ENCODE results near the gene SAMSN1. TPM values are rescaled to one million over a fixed set of nuclear protein-coding genes. Genes with fewer than 3 reads are reported as not detected.

Gene SAMSN1
- total RNA-seq, 4 donors from 2014 or later, result 0.29 to 3.0 (median 1.8) TPM

GRCh38 chr21:14453339-14454015 lies 92.6 kb downstream of the SAMSN1 start:
- no peaks in the 10 kb centered on the region for H3K9me3 ChIP-seq
- intact Hi-C loops (cut with DNase I; ENCODE audit: low total_unique reads), result no loop called here

GRCh38 chr21:14452727-14453241 lies 93.3 kb downstream of the SAMSN1 start:
- intact Hi-C loops (cut with DNase I; ENCODE audit: low total_unique reads), result no loop called here

More at GRCh38 chr21:14453339-14454015, 92.6 kb downstream of the SAMSN1 start:
- no peaks in the 10 kb centered on the region for H3K4me1 ChIP-seq
- H3K4me3 ChIP-seq, result no peak overlapping the region
- H3K27me3 ChIP-seq, result no peaks in the 10 kb centered on the region
- H3K27ac ChIP-seq, result no peak overlapping the region
- no peaks in the 10 kb centered on the region for H3K36me3 ChIP-seq
- DNase-seq, result no peak
- no peak for TF ChIP-seq CTCF (IDR thresholded peaks at IDR 0.05)
- no peak for TF ChIP-seq POLR2A (IDR thresholded peaks at IDR 0.05)

GRCh38 chr21:14452031-14452726 lies 93.9 kb downstream of the SAMSN1 start:
- no peak overlapping the region for H3K4me3 ChIP-seq
- H3K9me3 ChIP-seq, result no peaks in the 10 kb centered on the region
- H3K4me1 ChIP-seq, result no peaks in the 10 kb centered on the region
- DNase-seq, result no peak
- H3K36me3 ChIP-seq, result no peaks in the 10 kb centered on the region
- no peak overlapping the region for H3K27ac ChIP-seq
- TF ChIP-seq CTCF (IDR thresholded peaks at IDR 0.05), result no peak
- no peak for TF ChIP-seq POLR2A (IDR thresholded peaks at IDR 0.05)
- intact Hi-C loops (cut with DNase I; ENCODE audit: low total_unique reads), result no loop called here
- no peaks in the 10 kb centered on the region for H3K27me3 ChIP-seq

More at GRCh38 chr21:14452727-14453241, 93.3 kb downstream of the SAMSN1 start:
- H3K36me3 ChIP-seq, result no peaks in the 10 kb centered on the region
- TF ChIP-seq POLR2A (IDR thresholded peaks at IDR 0.05) (no peak), CTCF (IDR thresholded peaks at IDR 0.05) (no peak)
- H3K4me1 ChIP-seq, result no peaks in the 10 kb centered on the region
- no peaks in the 10 kb centered on the region for H3K27me3 ChIP-seq
- no peak overlapping the region for H3K27ac ChIP-seq
- no peak for DNase-seq
- no peak overlapping the region for H3K4me3 ChIP-seq
- no peaks in the 10 kb centered on the region for H3K9me3 ChIP-seq

- no peaks in the 10 kb centered on the region for H3K36me3 ChIP-seq
- H3K9me3 ChIP-seq, result no peaks in the 10 kb centered on the region
- TF ChIP-seq POLR2A (IDR thresholded peaks at IDR 0.05) (no peak), CTCF (IDR thresholded peaks at IDR 0.05) (no peak)
- H3K27me3 ChIP-seq, result no peaks in the 10 kb centered on the region
- intact Hi-C loops (cut with DNase I; ENCODE audit: low total_unique reads), result no loop called here
- no peak overlapping the region for H3K4me3 ChIP-seq
- no peak overlapping the region for H3K27ac ChIP-seq
- DNase-seq, result no peak
- H3K4me1 ChIP-seq, result no peaks in the 10 kb centered on the region
These were observed 94.6 kb downstream of the SAMSN1 start for GRCh38 chr21:14451546-14451945.

- DNase-seq, result no peak
- intact Hi-C loops (cut with DNase I; ENCODE audit: low total_unique reads), result no loop called here
- Histone ChIP-seq H3K36me3 (no peaks in the 10 kb centered on the region), H3K9me3 (no peaks in the 10 kb centered on the region), H3K27ac (no peak overlapping the region), H3K4me1 (no peaks in the 10 kb centered on the region), H3K27me3 (no peaks in the 10 kb centered on the region), H3K4me3 (no peak overlapping the region)
- TF ChIP-seq CTCF (IDR thresholded peaks at IDR 0.05), result no peak
- no peak for TF ChIP-seq POLR2A (IDR thresholded peaks at IDR 0.05)
These were observed 97.3 kb downstream of the SAMSN1 start for GRCh38 chr21:14448784-14449183.

Measured in uterus (tissue), 4 donors.